Keratinocyte (primary cell): Measurements from ENCODE around the gene ADD2.

ENCODE experiments used
- CTCF ChIP-seq, 3 experiments: IDR thresholded peaks in 1 of 3; conservative IDR thresholded peaks in 1 of 3; optimal IDR thresholded peaks in 1 of 3; 2 replicates in 2 of 3; 3 replicates in 1 of 3; pipeline versions ENCODE3 to v1.5.1; 2011; ENCODE audit warnings: low read length in 3 of 3, mild to moderate bottlenecking in 3 of 3, moderate library complexity in 2 of 3, control low read depth in 1 of 3, inconsistent platforms in 1 of 3; ENCODE audit not compliant: insufficient read depth in 2 of 3; ENCODE audit errors: extremely low read depth in 1 of 3
- EZH2 ChIP-seq: IDR thresholded peaks from one replicate; pipeline ENCODE4 v1.6.1; 2012; ENCODE audit warnings: inconsistent platforms, mild to moderate bottlenecking, low read length, moderate library complexity

GRCh38 chr2:70657246-70657645 is 110.8 kb downstream of the ADD2 start:
- no peak for TF ChIP-seq CTCF (optimal IDR thresholded peaks at IDR 0.05 in 1 of 3, IDR thresholded peaks at IDR 0.05 in 1 of 3, conservative IDR thresholded peaks at IDR 0.05 in 1 of 3; ENCODE audit: extremely low read depth in 1 of 3, insufficient read depth in 2 of 3, low read length in 3 of 3)
- no peak for TF ChIP-seq EZH2
